Transverse colon (tissue), 4 donors: ENCODE measurements around the gene MPHOSPH9. TPM values are rescaled to one million over a fixed set of nuclear protein-coding genes. Genes with fewer than 3 reads are reported as not detected.
A peak's percentile ranks its signal among the peaks of the same experiment; 100 is the strongest.
"Not testable (repeated sequence)": the region's sequence is repeated elsewhere in the genome, so short reads cannot be mapped to it uniquely, and the experiment has no call there.

Experiments
- DNase-seq: peaks from one replicate; pipeline ENCODE4 v3.0.0-alpha.2; 2019
- H3K27ac ChIP-seq, 4 donors: fragments of 200-600 bp; sonication (generic); 2 replicates each; pipeline ENCODE4 v1.5.1; 2016 to 2018; ENCODE audit warnings: inconsistent platforms in 4 of 4
- H3K27me3 ChIP-seq: fragments of 200-600 bp; sonication (generic); 2 replicates; pipeline ENCODE4 v1.5.1; 2017; ENCODE audit warnings: inconsistent platforms
- H3K36me3 ChIP-seq, 4 donors: fragments of 200-600 bp; sonication (generic); 2 replicates each; pipeline ENCODE4 v1.5.1; 2017 to 2019; ENCODE audit warnings: inconsistent platforms in 4 of 4
- H3K4me1 ChIP-seq, 4 donors: fragments of 200-600 bp; sonication (generic); 2 replicates each; pipeline ENCODE4 v1.5.1; 2017 to 2020; ENCODE audit warnings: inconsistent platforms in 4 of 4
- H3K4me3 ChIP-seq, 4 donors: fragments of 200-600 bp; sonication (generic); 1 replicate in 1 of 4; 2 replicates in 3 of 4; pipeline versions ENCODE4 v1.5.1 to v1.6.1; 2017 to 2019; ENCODE audit warnings: inconsistent platforms in 4 of 4
- H3K9me3 ChIP-seq, 2 donors: fragments of 200-600 bp; sonication (generic); 2 replicates each; pipeline ENCODE4 v1.5.1; 2017 to 2019; ENCODE audit warnings: inconsistent platforms in 2 of 2
- CTCF ChIP-seq, 5 experiments: fragments of 200-600 bp in 3 of 5; fragments of 450-650 bp in 2 of 5; sonication (generic) in 3 of 5; IDR thresholded peaks; 1 replicate in 2 of 5; 2 replicates in 3 of 5; pipeline ENCODE4 v1.5.1; 2016 to 2017; ENCODE audit warnings: antibody characterized with exemption in 5 of 5, inconsistent platforms in 3 of 5, mild to moderate bottlenecking in 2 of 5, moderate library complexity in 1 of 5
- EP300 ChIP-seq: sonication (generic); formaldehyde crosslinking; IDR thresholded peaks from one replicate; pipeline ENCODE4 v1.6.1; 2017; ENCODE audit warnings: antibody characterized with exemption, low read depth
- POLR2A ChIP-seq: fragments of 450-650 bp; IDR thresholded peaks from one replicate; pipeline ENCODE4 v1.6.1; 2016; ENCODE audit warnings: antibody characterized with exemption, mild to moderate bottlenecking, moderate library complexity
- POLR2AphosphoS5 ChIP-seq, 3 donors: sonication (generic); formaldehyde crosslinking; IDR thresholded peaks; one replicate each; pipeline ENCODE4 v1.6.1; 2016; ENCODE audit warnings: antibody characterized with exemption in 3 of 3
- WGBS, 2 donors: methylation state at CpG; one replicate each; pipeline ENCODE4 v1.1.5; 2018; ENCODE audit warnings: low coverage in 1 of 2; 5-methylcytosine and 5-hydroxymethylcytosine counted together
- in situ Hi-C, 4 donors: fragments of 200-750 bp; cut with MboI; loops; one replicate each; pipeline versions ENCODE4 v1.15.0 to v1.15.1; 2017; ENCODE audit warnings: low sequenced_read_pairs in 3 of 4, low pct_ligation_motif_present in 1 of 4, low pct_unique_long_range_greater_than_20kb in 1 of 4
- intact Hi-C: fragments of 100-400 bp; cut with DNase I; formaldehyde crosslinking; loops from one replicate; pipeline ENCODE4 v1.15.1; 2023; ENCODE audit warnings: low total_unique reads
- total RNA-seq, 4 donors: library from RNA; depleted of rRNA; stranded (reverse); fragments of >200 nt; gene quantifications; one replicate each; pipeline ENCODE4 v1.1.0, GENCODE V29; 2016

MPHOSPH9 gene
- total RNA-seq, 4 donors from 2014 or later: 15.6 to 90.9 (median 40.7) TPM

GRCh38 chr12:123250471-123251383 is 17.8 kb upstream of the MPHOSPH9 start:
- in situ Hi-C loops (no loop called here), intact Hi-C loops (no loop called here)
- no peaks in the 10 kb centered on the region for H3K27me3 ChIP-seq
- peaks cover 15 to 37% (median 22%) of the 10 kb centered on the region in 4 donors for H3K4me1 ChIP-seq
- TF ChIP-seq POLR2AphosphoS5 (IDR thresholded peaks at IDR 0.05) (peak in 2 of 3 donors; percentile 13 to 46), POLR2A (peak; percentile 59), CTCF (IDR thresholded peaks at IDR 0.05) (no peak), EP300 (no peak)
- no peaks in the 10 kb centered on the region for H3K9me3 ChIP-seq
- peak overlapping the region in 1 of 4 donors; percentile 2 for H3K4me3 ChIP-seq
- 20 to 55% methylated on average over 4 to 13 of the region's 13 CpGs for WGBS, 2 donors
- peak overlapping the region; percentile 81 to 85 (median 82) for H3K27ac ChIP-seq
- DNase-seq: peak; percentile 92
- H3K36me3 ChIP-seq: peaks cover 0 to 9% (median 0%) of the 10 kb centered on the region in 4 donors

- H3K4me1 ChIP-seq: peaks cover 15 to 37% (median 22%) of the 10 kb centered on the region in 4 donors
- H3K4me3 ChIP-seq, H3K9me3 ChIP-seq, H3K27ac ChIP-seq, H3K36me3 ChIP-seq, H3K27me3 ChIP-seq, intact Hi-C loops, DNase-seq: not testable (repeated sequence)
- in situ Hi-C loops: loop anchor here in 3 of 4 donors (25.0 kb wide), 2 partner anchors 212 to 387 kb away; no protein-coding TSS in a partner anchor
- WGBS, 2 donors: 97 to 100% methylated on average over 1 to 24 of the region's 26 CpGs
Measured at GRCh38 chr12:123248996-123249741, 16.2 kb upstream of the MPHOSPH9 start.

GRCh38 chr12:123248129-123248528 is 15.2 kb upstream of the MPHOSPH9 start:
- peaks cover 15 to 37% (median 22%) of the 10 kb centered on the region in 4 donors for H3K4me1 ChIP-seq
- in situ Hi-C loops: loop anchor here in 3 of 4 donors (25.0 kb wide), 2 partner anchors 211 to 386 kb away; no protein-coding TSS in a partner anchor
- intact Hi-C loops, H3K36me3 ChIP-seq, H3K9me3 ChIP-seq, H3K27me3 ChIP-seq, H3K4me3 ChIP-seq, DNase-seq, H3K27ac ChIP-seq: not testable (repeated sequence)
- 100% methylated on average over 2 of the region's 2 CpGs for WGBS, 2 donors

- no peak for TF ChIP-seq POLR2A
- TF ChIP-seq EP300: no peak
- no peak for TF ChIP-seq POLR2AphosphoS5 (IDR thresholded peaks at IDR 0.05)
- no peak for TF ChIP-seq CTCF (IDR thresholded peaks at IDR 0.05)
- WGBS, 2 donors: 83 to 94% methylated on average over 2 to 3 of the region's 3 CpGs
- Histone ChIP-seq H3K27me3 (no peaks in the 10 kb centered on the region), H3K9me3 (no peaks in the 10 kb centered on the region), H3K4me3 (no peak overlapping the region), H3K4me1 (peaks cover 5 to 32% (median 12%) of the 10 kb centered on the region in 4 donors), H3K27ac (no peak overlapping the region), H3K36me3 (no peaks in the 10 kb centered on the region)
- intact Hi-C loops (no loop called here), in situ Hi-C loops (loop anchor here in 3 of 4 donors (25.0 kb wide), 2 partner anchors 208 to 383 kb away; no protein-coding TSS in a partner anchor)
- no peak for DNase-seq
Measured at GRCh38 chr12:123245678-123246077, 12.7 kb upstream of the MPHOSPH9 start.
